HepG2 (cell line): ENCODE data around the gene ABCB8. TPM values are rescaled to one million over a fixed set of nuclear protein-coding genes. Genes with fewer than 3 reads are reported as not detected.

Experiments used
- DPF2 ChIP-seq: sonication (generic); formaldehyde crosslinking; IDR thresholded peaks from 2 replicates; pipeline ENCODE4 v1.4.0; 2020; ENCODE audit warnings: mild to moderate bottlenecking, low read depth, missing genetic modification reagents, borderline replicate concordance
- EP300 ChIP-seq, 3 experiments: sonication (generic) in 1 of 3; formaldehyde crosslinking in 1 of 3; IDR thresholded peaks; 2 replicates each; pipeline versions ENCODE4 v1.5.1 to v1.6.1; 2011 to 2020; ENCODE audit warnings: low read depth in 2 of 3, low read length in 2 of 3, borderline replicate concordance in 1 of 3, improper control_type of control experiment in 1 of 3, mild to moderate bottlenecking in 1 of 3, missing genetic modification reagents in 1 of 3, moderate library complexity in 1 of 3
- FOXA1 ChIP-seq, 2 experiments: fragments of 450-650 bp in 1 of 2; sonication (generic) in 1 of 2; formaldehyde crosslinking in 1 of 2; IDR thresholded peaks; 2 replicates each; pipeline versions ENCODE4 v1.4.0 to v1.6.1; 2016 to 2020; ENCODE audit warnings: missing genetic modification reagents in 1 of 2
- HHEX ChIP-seq: IDR thresholded peaks from 2 replicates; pipeline ENCODE4 v1.6.1; 2016; ENCODE audit warnings: control low read depth
- MAFF ChIP-seq: IDR thresholded peaks from 2 replicates; pipeline ENCODE4 v1.6.1; 2011; ENCODE audit warnings: low read depth, low read length, improper control_type of control experiment
- PLRG1 ChIP-seq: fragments of 450-650 bp; conservative IDR thresholded peaks from 2 replicates; pipeline ENCODE4 v1.6.1; 2016
- REST ChIP-seq, 2 experiments: IDR thresholded peaks; 2 replicates each; pipeline ENCODE4 v1.6.1; 2011 to 2012; ENCODE audit warnings: low read length in 2 of 2, borderline replicate concordance in 1 of 2, low read depth in 1 of 2, mild to moderate bottlenecking in 1 of 2, moderate library complexity in 1 of 2
- SAP130 ChIP-seq: IDR thresholded peaks from 2 replicates; pipeline ENCODE4 v1.6.1; 2016; ENCODE audit warnings: low read depth
- SMARCE1 ChIP-seq: fragments of 450-650 bp; IDR thresholded peaks from 2 replicates; pipeline ENCODE4 v1.6.1; 2017; ENCODE audit warnings: borderline replicate concordance
- SOX13 ChIP-seq, 3 experiments: fragments of 450-650 bp in 1 of 3; sonication (generic) in 1 of 3; formaldehyde crosslinking in 1 of 3; IDR thresholded peaks in 2 of 3; conservative IDR thresholded peaks in 1 of 3; 2 replicates each; pipeline versions ENCODE4 v1.5.0 to v1.6.1; 2016 to 2020; ENCODE audit warnings: antibody characterized with exemption in 1 of 3, mild to moderate bottlenecking in 1 of 3, missing compliant biosample characterization in 1 of 3, missing genetic modification reagents in 1 of 3, moderate library complexity in 1 of 3
- SP4 ChIP-seq: sonication (generic); formaldehyde crosslinking; IDR thresholded peaks from 2 replicates; pipeline ENCODE4 v1.8.1; 2023; ENCODE audit warnings: mild to moderate bottlenecking, missing genetic modification reagents
- ZFYVE20 ChIP-seq: sonication (generic); formaldehyde crosslinking; IDR thresholded peaks from 2 replicates; pipeline ENCODE4 v1.8.0; 2023; ENCODE audit warnings: low read depth, mild to moderate bottlenecking, moderate library complexity, missing genetic modification reagents, borderline replicate concordance
- ZNF441 ChIP-seq: sonication (generic); formaldehyde crosslinking; IDR thresholded peaks from 2 replicates; pipeline ENCODE4 v1.7.0; 2021; ENCODE audit warnings: missing genetic modification reagents, borderline replicate concordance
- ZNF589 ChIP-seq: sonication (generic); formaldehyde crosslinking; conservative IDR thresholded peaks from 2 replicates; pipeline ENCODE4 v1.8.0; 2022; ENCODE audit warnings: mild to moderate bottlenecking, moderate library complexity, missing genetic modification reagents
- ZNF841 ChIP-seq: sonication (generic); formaldehyde crosslinking; IDR thresholded peaks from 2 replicates; pipeline ENCODE4 v1.8.1; 2023; ENCODE audit warnings: missing genetic modification reagents, borderline replicate concordance
- ZZZ3 ChIP-seq: sonication (generic); formaldehyde crosslinking; IDR thresholded peaks from 2 replicates; pipeline ENCODE4 v1.4.0; 2020; ENCODE audit warnings: missing genetic modification reagents, mild to moderate bottlenecking, borderline replicate concordance
- polyA plus RNA-seq, 8 experiments: library from polyadenylated mRNA; depleted of rRNA in 3 of 8; stranded (reverse) in 7 of 8; unstranded in 1 of 8; fragments of >200 nt; fragmentation: Illumina TruSeq in 4 of 8; extraction: Trizol in 4 of 8; gene quantifications; 2 replicates each; pipeline versions ENCODE4 v1.2.1 to v1.2.3, GENCODE V29; 2011 to 2016; ENCODE audit warnings: low read depth in 4 of 8, missing spikeins in 1 of 8, mixed read lengths in 1 of 8; ENCODE audit not compliant: insufficient read depth in 1 of 8
- total RNA-seq, 5 experiments: library from RNA; depleted of rRNA; stranded (reverse); fragments of >200 nt; fragmentation: Illumina TruSeq; extraction: Trizol; gene quantifications; 2 replicates each; pipeline ENCODE4 v1.2.3, GENCODE V29; 2016; ENCODE audit warnings: low read depth in 1 of 5
- TF ChIP-seq, protein P1 (sequence below): sonication (generic); formaldehyde crosslinking; IDR thresholded peaks from 2 replicates; pipeline ENCODE4 v1.4.0; 2020; ENCODE audit warnings: mild to moderate bottlenecking, missing genetic modification reagents
- TF ChIP-seq, protein P2 (sequence below): IDR thresholded peaks from 2 replicates; pipeline ENCODE4 v1.6.1; 2012; ENCODE audit warnings: low read depth, low read length, improper control_type of control experiment

The ABCB8 gene
- total and polyA plus RNA-seq, 2 of the 13 experiments (the other 11 are each of a cell fraction or from before 2014, with no cell fraction given): 6.6 to 16.7 TPM

DNA sequence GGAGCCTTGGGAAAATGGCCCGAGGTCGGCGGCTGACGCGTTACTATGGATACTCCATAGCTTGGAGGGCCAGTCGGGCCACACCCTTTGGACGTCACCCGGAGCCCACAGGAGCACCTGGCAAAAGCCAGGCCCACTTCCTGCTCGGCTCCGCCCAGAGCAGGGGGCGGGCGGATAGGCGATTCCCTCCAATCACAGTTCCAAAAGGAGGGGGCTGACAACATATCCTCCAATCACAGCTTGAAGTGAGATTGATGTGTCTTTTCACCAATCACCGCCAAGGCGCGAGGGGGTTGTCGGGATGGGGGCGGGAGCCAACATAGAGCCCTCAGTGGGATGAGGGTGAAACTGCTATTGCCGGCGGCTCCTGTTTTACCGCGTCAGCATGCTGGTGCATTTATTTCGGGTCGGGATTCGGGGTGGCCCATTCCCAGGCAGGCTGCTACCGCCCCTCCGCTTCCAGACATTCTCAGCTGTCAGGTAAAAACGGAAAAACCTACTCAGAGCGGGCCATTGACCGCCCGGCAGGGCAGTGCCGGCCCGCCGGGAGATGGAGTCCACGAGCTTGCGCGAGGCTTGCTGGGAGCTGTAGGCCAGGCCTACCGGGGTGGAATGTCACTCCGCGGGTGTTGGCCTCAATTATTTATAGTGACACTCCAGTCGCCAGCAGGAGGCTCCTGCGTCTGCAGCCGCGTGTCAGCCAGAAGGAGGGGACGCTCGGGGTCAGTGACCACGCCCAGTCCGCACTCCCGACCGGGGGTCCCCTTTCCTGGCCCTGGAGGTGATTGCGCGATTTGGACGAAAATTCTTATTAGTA is at the start of gene ABCB8 (continued):
- TF ChIP-seq REST (IDR thresholded peaks at IDR 0.05; ENCODE audit: borderline replicate concordance in 1 of 2, low read depth in 1 of 2, low read length in 2 of 2): no peak
- TF ChIP-seq SP4 (CRISPR knock-in tag): peak; percentile 85
- TF ChIP-seq SMARCE1: no peak
- TF ChIP-seq PLRG1: no peak
- peak; percentile 48; the same call in 1 of the 2 replicates for TF ChIP-seq HHEX (CRISPR knock-in tag)
- TF ChIP-seq SAP130: peak; percentile 90
- TF ChIP-seq ZZZ3 (CRISPR knock-in tag): peak; percentile 66; the same call in 1 of the 2 replicates
- TF ChIP-seq, protein P1, sequence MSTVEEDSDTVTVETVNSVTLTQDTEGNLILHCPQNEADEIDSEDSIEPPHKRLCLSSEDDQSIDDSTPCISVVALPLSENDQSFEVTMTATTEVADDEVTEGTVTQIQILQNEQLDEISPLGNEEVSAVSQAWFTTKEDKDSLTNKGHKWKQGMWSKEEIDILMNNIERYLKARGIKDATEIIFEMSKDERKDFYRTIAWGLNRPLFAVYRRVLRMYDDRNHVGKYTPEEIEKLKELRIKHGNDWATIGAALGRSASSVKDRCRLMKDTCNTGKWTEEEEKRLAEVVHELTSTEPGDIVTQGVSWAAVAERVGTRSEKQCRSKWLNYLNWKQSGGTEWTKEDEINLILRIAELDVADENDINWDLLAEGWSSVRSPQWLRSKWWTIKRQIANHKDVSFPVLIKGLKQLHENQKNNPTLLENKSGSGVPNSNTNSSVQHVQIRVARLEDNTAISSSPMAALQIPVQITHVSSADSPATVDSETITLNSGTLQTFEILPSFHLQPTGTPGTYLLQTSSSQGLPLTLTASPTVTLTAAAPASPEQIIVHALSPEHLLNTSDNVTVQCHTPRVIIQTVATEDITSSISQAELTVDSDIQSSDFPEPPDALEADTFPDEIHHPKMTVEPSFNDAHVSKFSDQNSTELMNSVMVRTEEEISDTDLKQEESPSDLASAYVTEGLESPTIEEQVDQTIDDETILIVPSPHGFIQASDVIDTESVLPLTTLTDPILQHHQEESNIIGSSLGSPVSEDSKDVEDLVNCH: no peak
- TF ChIP-seq FOXA1 (IDR thresholded peaks at IDR 0.05): no peak
- 0 out of 2 replicates have a peak, but pooled peaks have one; percentile 13 for TF ChIP-seq FOXA1 (CRISPR knock-in tag; IDR thresholded peaks at IDR 0.05)
- TF ChIP-seq DPF2: no peak
- TF ChIP-seq ZNF589 (CRISPR knock-in tag): no peak
- no peak for TF ChIP-seq ZFYVE20 (CRISPR knock-in tag)
- no peak for TF ChIP-seq SOX13 (IDR thresholded peaks at IDR 0.05)
- TF ChIP-seq SOX13 (CRISPR knock-in tag; conservative IDR thresholded peaks at IDR 0.05 in 1 of 2, IDR thresholded peaks at IDR 0.05 in 1 of 2): no peak; a peak in 1 of 4 replicates
- TF ChIP-seq ZNF841 (CRISPR knock-in tag): 0 out of 2 replicates have a peak, but pooled peaks have one; percentile 52
- TF ChIP-seq EP300 (IDR thresholded peaks at IDR 0.05; ENCODE audit: low read depth in 2 of 2, low read length in 2 of 2): no peak
- no peak for TF ChIP-seq EP300 (CRISPR knock-in tag; IDR thresholded peaks at IDR 0.05; ENCODE audit: borderline replicate concordance)
- TF ChIP-seq ZNF441 (CRISPR knock-in tag): peak; percentile 54; the same call in 1 of the 2 replicates
- TF ChIP-seq, protein P2, sequence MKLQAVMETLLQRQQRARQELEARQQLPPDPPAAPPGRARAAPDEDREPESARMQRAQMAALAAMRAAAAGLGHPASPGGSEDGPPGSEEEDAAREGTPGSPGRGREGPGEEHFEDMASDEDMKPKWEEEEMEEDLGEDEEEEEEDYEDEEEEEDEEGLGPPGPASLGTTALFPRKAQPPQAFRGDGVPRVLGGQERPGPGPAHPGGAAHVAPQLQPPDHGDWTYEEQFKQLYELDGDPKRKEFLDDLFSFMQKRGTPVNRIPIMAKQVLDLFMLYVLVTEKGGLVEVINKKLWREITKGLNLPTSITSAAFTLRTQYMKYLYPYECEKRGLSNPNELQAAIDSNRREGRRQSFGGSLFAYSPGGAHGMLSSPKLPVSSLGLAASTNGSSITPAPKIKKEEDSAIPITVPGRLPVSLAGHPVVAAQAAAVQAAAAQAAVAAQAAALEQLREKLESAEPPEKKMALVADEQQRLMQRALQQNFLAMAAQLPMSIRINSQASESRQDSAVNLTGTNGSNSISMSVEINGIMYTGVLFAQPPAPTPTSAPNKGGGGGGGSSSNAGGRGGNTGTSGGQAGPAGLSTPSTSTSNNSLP: peak; percentile 95
- TF ChIP-seq MAFF: peak; percentile 19; the same call in 1 of the 2 replicates
